Panc1 (cell line): Measurements from ENCODE around the gene PRKCA. TPM values are rescaled to one million over a fixed set of nuclear protein-coding genes. Genes with fewer than 3 reads are reported as not detected.
"Not testable (repeated sequence)": the region's sequence is repeated elsewhere in the genome, so short reads cannot be mapped to it uniquely, and the experiment has no call there.

ENCODE experiments used
- ATAC-seq: fragments of 200-7000 bp; cut with Tn5 transposase; 2 replicates; pipeline ENCODE4 v1.9.1; 2020; ENCODE audit warnings: mild to moderate bottlenecking, moderate library complexity
- BruUV-seq: library from RNA; stranded (reverse); fragments of 400-500 nt; replicated peaks from 2 replicates; lab custom pipeline; 2021; lab: Mats Ljungman, UMichigan
- CTCF ChIA-PET: fragments of 300-600 bp; sonication (Branson Sonifier 250); formaldehyde crosslinking; loops from one replicate; lab custom pipeline; 2022; ENCODE audit warnings: antibody characterized with exemption; lab: Charles Lee
- POLR2A ChIA-PET: fragments of 300-600 bp; sonication (Branson Sonifier 250); formaldehyde crosslinking; loops from one replicate; lab custom pipeline; 2022; ENCODE audit warnings: antibody characterized with exemption; lab: Charles Lee
- DNase-seq: peaks from one replicate; pipeline ENCODE4 v3.0.0-alpha.2; 2010; ENCODE audit warnings: low read depth, low spot score
- H3K27ac ChIP-seq: 2 replicates; pipeline ENCODE4 v1.5.1; 2011; ENCODE audit warnings: mild to moderate bottlenecking, low read length, inconsistent platforms
- H3K27me3 ChIP-seq: fragments of 200-500 bp; sonication (Bioruptor generic); 2 replicates; pipeline ENCODE4 v1.6.0; 2014; ENCODE audit warnings: low read length, inconsistent platforms; ENCODE audit not compliant: control insufficient read depth, insufficient read depth
- H3K36me3 ChIP-seq: fragments of 200-500 bp; sonication (Bioruptor generic); 2 replicates; pipeline ENCODE4 v1.5.1; 2014; ENCODE audit warnings: inconsistent platforms, mild to moderate bottlenecking, low read length, moderate library complexity; ENCODE audit not compliant: control insufficient read depth, insufficient read depth
- H3K4me1 ChIP-seq: 2 replicates; pipeline ENCODE4 v1.5.1; 2011; ENCODE audit warnings: inconsistent platforms, mild to moderate bottlenecking, low read length, moderate library complexity; ENCODE audit not compliant: control insufficient read depth, insufficient read depth
- H3K4me3 ChIP-seq, 2 experiments: 2 replicates each; pipeline ENCODE4 v1.5.1; 2011 to 2012; ENCODE audit warnings: low read depth in 2 of 2, low read length in 2 of 2, mild to moderate bottlenecking in 2 of 2, inconsistent platforms in 1 of 2, moderate library complexity in 1 of 2
- H3K9me3 ChIP-seq: fragments of 200-500 bp; sonication (Bioruptor generic); 2 replicates; pipeline ENCODE4 v1.5.1; 2014; ENCODE audit warnings: low read depth, mild to moderate bottlenecking, inconsistent platforms, low read length, moderate library complexity; ENCODE audit not compliant: control insufficient read depth, insufficient read depth
- POLR2AphosphoS5 ChIP-seq: IDR thresholded peaks from 2 replicates; pipeline ENCODE4 v1.6.1; 2012; ENCODE audit warnings: mild to moderate bottlenecking, low read depth, low read length, moderate library complexity
- SIN3A ChIP-seq: IDR thresholded peaks from 2 replicates; pipeline ENCODE4 v1.6.1; 2012; ENCODE audit warnings: low read depth, mild to moderate bottlenecking, low read length, moderate library complexity, borderline replicate concordance; ENCODE audit not compliant: insufficient read depth
- TCF7L2 ChIP-seq: IDR thresholded peaks from 2 replicates; pipeline ENCODE4 v1.6.1; 2011; ENCODE audit warnings: mild to moderate bottlenecking, low read depth, low read length, inconsistent platforms
- in situ Hi-C: cut with HindIII; loops from 2 replicates; pipeline ENCODE4 v1.10.0; 2016; ENCODE audit warnings: low sequenced_read_pairs, low pct_unique_long_range_greater_than_20kb
- intact Hi-C: fragments of 100-400 bp; cut with micrococcal nuclease; formaldehyde crosslinking; loops from one replicate; pipeline ENCODE4 v1.10.0; 2022; ENCODE audit not compliant: unreplicated experiment
- total RNA-seq: library from RNA; stranded (reverse); gene quantifications from one replicate; pipeline ENCODE4 v1.2.1, GENCODE V29; 2021; ENCODE audit not compliant: unreplicated experiment
- TF ChIP-seq, protein P1 (sequence below), 2 experiments: IDR thresholded peaks; 2 replicates each; pipeline ENCODE4 v1.6.1; 2011 to 2012; ENCODE audit warnings: low read depth in 2 of 2, control low read depth in 1 of 2, low read length in 1 of 2, mild to moderate bottlenecking in 1 of 2, moderate library complexity in 1 of 2; ENCODE audit not compliant: insufficient read depth in 1 of 2
- TF ChIP-seq, protein P2 (sequence below): fragments of 450-650 bp; IDR thresholded peaks from 2 replicates; pipeline ENCODE4 v1.5.1; 2017; ENCODE audit warnings: mild to moderate bottlenecking

Gene PRKCA
- total RNA-seq, 1 experiment from 2014 or later = 53.0 TPM

DNA sequence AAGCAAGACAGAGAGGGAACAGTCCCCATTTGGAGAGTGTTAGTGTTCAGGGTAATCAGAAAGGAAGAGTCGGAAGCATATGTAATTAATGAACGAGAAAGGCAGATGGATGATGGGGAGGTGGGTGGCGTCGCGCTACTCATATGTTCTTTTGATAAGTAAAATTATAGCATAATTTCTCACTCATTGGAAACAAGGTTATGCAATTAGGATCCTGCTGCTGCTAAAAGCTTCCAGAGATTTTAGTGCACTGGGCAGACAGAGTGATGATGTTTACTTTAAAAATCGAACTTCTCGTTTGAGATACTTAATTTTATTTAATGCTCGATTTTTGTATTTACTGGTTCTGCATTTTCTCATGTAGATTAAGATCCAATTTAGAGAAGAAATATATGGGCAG is 96.2 kb downstream of the PRKCA start:
- TF ChIP-seq TCF7L2 (no peak), POLR2AphosphoS5 (no peak), SIN3A (no peak)
- TF ChIP-seq, protein P1, sequence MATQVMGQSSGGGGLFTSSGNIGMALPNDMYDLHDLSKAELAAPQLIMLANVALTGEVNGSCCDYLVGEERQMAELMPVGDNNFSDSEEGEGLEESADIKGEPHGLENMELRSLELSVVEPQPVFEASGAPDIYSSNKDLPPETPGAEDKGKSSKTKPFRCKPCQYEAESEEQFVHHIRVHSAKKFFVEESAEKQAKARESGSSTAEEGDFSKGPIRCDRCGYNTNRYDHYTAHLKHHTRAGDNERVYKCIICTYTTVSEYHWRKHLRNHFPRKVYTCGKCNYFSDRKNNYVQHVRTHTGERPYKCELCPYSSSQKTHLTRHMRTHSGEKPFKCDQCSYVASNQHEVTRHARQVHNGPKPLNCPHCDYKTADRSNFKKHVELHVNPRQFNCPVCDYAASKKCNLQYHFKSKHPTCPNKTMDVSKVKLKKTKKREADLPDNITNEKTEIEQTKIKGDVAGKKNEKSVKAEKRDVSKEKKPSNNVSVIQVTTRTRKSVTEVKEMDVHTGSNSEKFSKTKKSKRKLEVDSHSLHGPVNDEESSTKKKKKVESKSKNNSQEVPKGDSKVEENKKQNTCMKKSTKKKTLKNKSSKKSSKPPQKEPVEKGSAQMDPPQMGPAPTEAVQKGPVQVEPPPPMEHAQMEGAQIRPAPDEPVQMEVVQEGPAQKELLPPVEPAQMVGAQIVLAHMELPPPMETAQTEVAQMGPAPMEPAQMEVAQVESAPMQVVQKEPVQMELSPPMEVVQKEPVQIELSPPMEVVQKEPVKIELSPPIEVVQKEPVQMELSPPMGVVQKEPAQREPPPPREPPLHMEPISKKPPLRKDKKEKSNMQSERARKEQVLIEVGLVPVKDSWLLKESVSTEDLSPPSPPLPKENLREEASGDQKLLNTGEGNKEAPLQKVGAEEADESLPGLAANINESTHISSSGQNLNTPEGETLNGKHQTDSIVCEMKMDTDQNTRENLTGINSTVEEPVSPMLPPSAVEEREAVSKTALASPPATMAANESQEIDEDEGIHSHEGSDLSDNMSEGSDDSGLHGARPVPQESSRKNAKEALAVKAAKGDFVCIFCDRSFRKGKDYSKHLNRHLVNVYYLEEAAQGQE (IDR thresholded peaks at IDR 0.05; ENCODE audit: insufficient read depth in 1 of 2, low read depth in 2 of 2, low read length in 1 of 2) = no peak
- TF ChIP-seq, protein P2, sequence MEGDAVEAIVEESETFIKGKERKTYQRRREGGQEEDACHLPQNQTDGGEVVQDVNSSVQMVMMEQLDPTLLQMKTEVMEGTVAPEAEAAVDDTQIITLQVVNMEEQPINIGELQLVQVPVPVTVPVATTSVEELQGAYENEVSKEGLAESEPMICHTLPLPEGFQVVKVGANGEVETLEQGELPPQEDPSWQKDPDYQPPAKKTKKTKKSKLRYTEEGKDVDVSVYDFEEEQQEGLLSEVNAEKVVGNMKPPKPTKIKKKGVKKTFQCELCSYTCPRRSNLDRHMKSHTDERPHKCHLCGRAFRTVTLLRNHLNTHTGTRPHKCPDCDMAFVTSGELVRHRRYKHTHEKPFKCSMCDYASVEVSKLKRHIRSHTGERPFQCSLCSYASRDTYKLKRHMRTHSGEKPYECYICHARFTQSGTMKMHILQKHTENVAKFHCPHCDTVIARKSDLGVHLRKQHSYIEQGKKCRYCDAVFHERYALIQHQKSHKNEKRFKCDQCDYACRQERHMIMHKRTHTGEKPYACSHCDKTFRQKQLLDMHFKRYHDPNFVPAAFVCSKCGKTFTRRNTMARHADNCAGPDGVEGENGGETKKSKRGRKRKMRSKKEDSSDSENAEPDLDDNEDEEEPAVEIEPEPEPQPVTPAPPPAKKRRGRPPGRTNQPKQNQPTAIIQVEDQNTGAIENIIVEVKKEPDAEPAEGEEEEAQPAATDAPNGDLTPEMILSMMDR = no peak
- in situ Hi-C loops = no loop called here
- no peak overlapping the region for H3K27ac ChIP-seq

GRCh38 chr17:66399441-66399840 is 97.0 kb downstream of the PRKCA start:
- no peak for DNase-seq
- no peak for ATAC-seq
- Histone ChIP-seq H3K4me1 (peaks cover 12% of the 10 kb centered on the region), H3K27me3 (no peaks in the 10 kb centered on the region), H3K36me3 (no peaks in the 10 kb centered on the region), H3K9me3 (no peaks in the 10 kb centered on the region), H3K27ac (no peak overlapping the region), H3K4me3 (no peak overlapping the region)
- in situ Hi-C loops = no loop called here
- no TSS peak for BruUV-seq
- no peak for TF ChIP-seq POLR2AphosphoS5
- no peak for TF ChIP-seq SIN3A
- TF ChIP-seq, protein P1 (IDR thresholded peaks at IDR 0.05; ENCODE audit: insufficient read depth in 1 of 2, low read depth in 2 of 2, low read length in 1 of 2) = no peak
- TF ChIP-seq, protein P2 = no peak
- TF ChIP-seq TCF7L2 = no peak
- intact Hi-C loops = no loop called here
- CTCF ChIA-PET = no interaction called here
- POLR2A ChIA-PET = no interaction called here

More for the DNA sequence above, 96.2 kb downstream of the PRKCA start:
- Histone ChIP-seq H3K4me1 (peaks cover 8% of the 10 kb centered on the region), H3K9me3 (no peaks in the 10 kb centered on the region), H3K27me3 (no peaks in the 10 kb centered on the region), H3K4me3 (no peak overlapping the region), H3K36me3 (no peaks in the 10 kb centered on the region)
- intact Hi-C loops = no loop called here
- BruUV-seq = no TSS peak
- ATAC-seq = no peak
- no peak for DNase-seq
- POLR2A ChIA-PET = no interaction called here
- CTCF ChIA-PET = no interaction called here

GRCh38 chr17:66400041-66400688 is 97.8 kb downstream of the PRKCA start:
- intact Hi-C loops, H3K9me3 ChIP-seq, H3K36me3 ChIP-seq, BruUV-seq, H3K27ac ChIP-seq, in situ Hi-C loops, H3K27me3 ChIP-seq, H3K4me3 ChIP-seq, CTCF ChIA-PET, DNase-seq, ATAC-seq, POLR2A ChIA-PET: not testable (repeated sequence)
- H3K4me1 ChIP-seq = peaks cover 14% of the 10 kb centered on the region
